ENCODE data around the gene CDK14.
"Not testable (repeated sequence)": the region's sequence is repeated elsewhere in the genome, so short reads cannot be mapped to it uniquely, and the experiment has no call there.

Gene CDK14

DNA sequence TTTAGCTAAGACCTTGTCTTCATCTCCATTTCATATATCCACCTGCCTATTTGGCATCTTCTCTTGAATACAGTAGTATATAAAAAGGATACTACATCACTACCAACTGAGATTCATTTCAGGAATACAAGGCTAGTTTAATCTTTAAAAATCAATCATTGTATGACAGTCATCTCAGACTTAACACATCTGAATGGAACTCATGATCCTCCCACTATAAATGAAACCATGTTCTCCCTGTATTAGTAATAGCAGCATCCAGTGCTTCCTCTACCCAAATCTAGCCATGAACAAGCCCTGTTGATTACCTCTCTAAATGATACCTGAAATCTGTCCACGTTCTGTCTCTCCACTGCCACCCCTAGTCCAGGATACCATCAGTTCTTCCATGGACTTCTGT is 196.2 kb downstream of the CDK14 start:
- DNase-seq (ENCODE audit: low spot score): no peak

DNA sequence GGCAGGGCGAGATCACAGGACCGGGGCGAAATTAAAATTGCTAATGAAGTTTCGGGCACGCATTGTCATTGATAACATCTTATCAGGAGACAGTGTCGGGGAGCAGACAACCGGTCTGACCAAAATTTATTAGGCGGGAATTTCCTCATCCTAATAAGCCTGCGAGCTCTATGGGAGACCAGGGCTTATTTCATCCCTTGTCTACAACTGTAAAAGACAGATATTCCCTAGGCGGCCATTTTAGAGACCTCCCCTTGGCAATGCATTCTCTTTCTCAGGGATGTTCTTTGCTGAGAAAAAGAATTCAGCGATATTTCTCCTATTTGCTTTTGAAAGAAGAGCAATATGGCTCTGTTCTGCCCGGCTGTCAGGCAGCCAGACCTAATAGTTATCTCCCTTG is 198.1 kb downstream of the CDK14 start:
- DNase-seq (ENCODE audit: low spot score): not testable (repeated sequence)

DNA sequence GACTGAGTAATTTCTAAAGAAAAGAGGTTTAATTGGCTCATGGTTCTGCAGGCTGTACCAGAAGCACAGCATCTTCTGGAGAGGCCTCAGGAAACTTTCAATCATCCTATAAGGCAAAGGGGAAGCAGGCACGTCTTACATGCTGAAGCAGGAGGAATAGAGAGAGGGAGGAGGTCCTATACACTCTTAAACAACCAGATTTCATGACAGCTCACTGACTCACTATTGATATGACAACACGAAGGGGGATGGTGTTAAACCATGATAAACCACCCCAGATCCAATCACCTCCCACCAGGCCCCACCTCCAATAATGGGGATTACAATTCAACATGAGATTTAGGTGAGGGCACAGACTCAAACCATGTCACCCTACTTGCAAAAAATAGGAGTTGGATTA is 201.5 kb downstream of the CDK14 start:
- DNase-seq (ENCODE audit: low spot score): no peak

DNA sequence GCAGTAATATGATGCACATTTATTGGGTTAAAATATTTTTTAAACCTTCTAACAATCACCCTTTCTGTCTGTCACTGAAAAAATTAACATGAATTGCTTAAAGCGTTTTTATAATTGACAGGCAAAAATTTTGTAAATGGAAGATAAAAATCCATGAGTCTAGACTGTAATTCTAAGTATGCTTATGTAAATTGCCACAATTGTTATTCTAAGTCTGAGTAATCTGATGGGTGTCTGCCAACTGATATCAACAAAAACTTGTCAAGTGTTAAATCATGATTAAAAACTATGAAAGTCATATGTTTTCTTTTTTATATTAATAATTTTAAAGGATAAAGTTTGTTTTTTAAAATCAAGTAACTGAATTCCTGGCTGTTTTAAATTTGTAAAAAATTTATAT is 208.2 kb downstream of the CDK14 start:
- DNase-seq (ENCODE audit: low spot score): no peak

DNA sequence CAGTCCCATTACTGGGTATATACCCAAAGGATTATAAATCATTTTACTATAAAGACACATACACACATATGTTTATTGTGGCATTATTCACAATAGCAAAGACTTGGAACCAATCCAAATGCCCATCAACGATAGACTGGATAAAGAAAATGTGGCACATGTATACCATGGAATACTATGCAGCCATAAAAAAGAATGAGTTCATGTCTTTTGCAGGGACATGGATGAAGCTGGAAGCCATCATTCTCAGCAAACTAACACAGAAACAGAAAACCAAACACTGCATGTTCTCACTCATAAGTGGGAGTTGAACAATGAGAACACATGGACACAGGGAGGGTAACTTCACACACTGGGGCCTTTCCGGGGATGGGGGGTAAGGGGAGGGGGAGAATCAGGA is 219.4 kb downstream of the CDK14 start:
- not testable (repeated sequence) for DNase-seq (ENCODE audit: low spot score)

DNA sequence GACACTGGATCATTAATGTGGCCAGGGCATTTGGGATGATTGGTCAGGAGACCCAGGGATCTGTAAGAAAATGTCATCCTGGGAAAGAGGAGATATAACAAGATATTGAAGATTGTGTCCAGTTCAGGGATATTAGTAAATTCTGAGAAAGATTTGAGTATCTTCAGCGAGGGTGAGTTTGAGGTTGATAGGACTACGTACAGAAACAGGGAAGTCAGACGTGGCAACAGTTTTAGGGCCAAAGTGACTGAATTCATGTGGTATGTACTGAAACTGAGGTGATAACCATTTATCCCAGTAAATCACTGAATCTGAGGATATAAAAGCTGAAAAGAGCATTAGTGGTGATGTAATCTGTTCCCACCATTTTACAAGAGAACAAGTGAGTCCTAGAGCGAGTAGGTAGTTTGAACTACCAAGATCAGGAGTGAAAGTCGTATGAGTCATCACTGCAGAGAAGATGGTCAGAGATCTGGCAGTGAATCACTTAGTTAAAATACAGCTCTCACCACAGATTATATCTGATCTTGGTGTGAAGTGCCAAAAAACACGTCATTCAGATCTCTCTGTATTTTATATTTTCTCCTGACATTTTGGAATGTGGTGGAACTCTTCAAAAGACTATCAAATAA is 220.5 kb downstream of the CDK14 start:
- DNase-seq (ENCODE audit: low spot score): no peak

DNA sequence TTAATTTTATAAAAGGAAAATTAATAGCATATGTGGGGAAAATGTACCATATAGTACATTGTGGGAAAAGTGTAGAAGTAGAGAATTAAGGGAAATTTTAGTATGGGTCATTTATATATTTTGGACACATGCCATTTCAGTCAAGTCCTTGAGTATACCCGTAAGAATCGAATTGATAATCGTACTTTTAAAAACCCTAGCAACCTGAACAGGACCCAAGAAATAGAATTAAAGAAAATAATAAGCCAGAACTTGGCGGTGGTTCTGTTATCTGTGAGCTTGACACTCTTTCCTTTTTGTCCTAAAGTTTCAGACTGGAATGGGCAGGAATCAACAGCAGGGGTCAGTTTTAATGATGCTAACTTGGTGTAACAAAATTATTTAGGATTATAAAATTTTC is 221.0 kb downstream of the CDK14 start:
- no peak for DNase-seq (ENCODE audit: low spot score)

DNA sequence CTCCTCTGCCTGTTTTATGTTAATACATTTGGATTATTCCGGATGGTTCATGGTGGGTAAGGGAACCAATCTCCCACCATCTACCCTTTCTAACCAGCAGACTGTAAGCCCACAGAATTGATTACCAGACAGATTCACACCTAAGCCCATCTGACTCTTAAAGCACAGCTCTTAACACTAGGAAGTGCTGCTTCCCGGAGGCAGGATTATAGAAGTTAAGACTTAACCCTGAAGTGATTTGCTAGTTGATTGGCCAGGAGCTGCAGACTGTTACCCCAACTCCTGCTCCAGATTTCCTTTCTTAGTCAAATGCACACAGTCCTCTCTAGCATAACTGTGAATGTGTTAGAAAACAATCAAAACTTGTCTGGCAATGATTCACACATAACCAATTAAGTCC is 221.7 kb downstream of the CDK14 start:
- no peak for DNase-seq (ENCODE audit: low spot score)

DNA sequence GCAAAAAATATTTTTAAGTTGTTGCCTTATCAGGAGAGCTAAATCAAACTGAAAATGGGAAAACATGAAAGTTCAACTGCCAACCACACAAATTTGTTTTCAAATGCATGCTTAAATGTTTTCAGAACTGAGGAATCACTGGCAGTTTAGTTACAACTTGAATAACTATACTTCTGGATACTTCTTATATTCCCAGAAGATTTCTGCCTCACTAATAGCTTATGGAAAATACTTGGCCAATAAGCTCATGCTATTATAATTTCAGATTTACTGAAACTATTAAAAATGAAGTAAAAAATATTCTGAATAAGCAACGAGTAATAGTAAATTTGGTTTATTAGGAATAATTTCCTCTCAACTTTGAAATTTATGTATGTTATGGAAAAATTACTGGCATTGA is 222.2 kb downstream of the CDK14 start:
- no peak for DNase-seq (ENCODE audit: low spot score)

DNA sequence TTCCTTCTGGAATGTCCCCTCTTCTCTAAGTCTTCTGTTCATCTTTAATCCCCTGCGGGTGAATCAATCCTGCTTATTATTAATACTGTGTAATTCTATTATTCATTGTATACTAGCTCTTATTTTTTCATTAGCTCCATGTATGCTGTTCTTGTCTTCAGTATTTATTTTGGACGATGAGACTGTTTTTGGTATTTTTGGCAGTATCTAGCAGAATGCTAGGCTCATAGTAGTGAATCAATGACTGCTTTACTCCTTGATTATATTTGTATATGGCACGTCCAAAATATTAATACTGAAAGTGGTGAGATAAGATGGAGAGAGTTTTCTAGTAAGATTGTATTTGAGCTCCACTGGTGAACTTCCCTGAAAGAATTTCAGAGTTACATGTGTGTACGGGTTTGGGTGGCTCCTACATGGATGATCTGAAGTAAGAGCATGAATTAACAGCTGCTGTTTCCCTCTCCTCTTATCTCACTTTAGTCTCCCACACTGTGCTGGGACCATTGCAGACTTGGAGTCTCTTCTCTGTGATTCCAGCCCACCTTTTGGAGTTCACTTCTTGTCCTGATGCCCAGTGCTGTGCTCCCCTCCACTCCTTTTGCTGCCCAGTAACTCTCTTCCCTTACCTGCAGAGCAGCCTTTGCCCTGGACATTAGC is 226.0 kb downstream of the CDK14 start:
- DNase-seq (ENCODE audit: low spot score): no peak

DNA sequence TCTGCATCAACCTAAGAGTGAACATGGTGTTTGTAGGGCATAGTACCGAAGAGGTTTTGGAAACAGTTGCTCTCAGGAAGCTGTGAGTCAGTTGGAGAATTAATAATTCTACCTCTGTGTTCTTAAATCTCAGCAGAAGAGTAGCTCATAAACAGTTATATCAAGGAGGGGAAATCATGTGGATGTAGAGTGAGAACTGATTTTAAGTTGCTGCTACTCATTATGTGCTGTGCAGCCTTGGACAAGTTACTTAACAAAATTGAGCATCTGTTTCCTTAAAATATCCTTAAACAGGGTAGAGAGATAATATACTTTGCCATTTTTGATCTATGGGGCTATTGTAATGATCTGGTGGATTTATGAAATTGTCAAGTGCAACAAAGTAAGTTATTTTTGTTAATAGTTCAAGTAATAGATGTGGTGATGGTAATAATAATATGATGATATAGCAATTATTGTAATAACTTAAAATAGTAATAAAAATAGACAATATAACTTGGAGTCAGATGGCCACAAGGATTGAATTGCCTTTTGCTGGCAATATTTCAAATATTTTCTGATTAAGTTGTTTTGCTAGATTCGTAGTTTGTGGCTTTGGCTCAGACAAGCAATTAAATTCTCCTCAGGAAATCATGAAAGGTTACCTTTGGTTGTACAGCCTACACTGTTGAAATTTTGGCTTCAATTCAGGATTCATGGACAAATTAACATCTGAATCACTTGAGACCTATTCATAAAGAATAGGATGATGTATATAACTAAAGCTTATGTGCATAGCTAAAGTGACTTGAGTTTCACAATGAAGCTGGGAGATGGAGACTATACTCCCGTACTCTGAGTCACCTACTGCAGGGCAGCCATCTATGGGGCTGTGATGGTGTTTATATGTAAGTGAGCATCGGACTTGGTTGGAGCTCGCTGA is 228.5 kb downstream of the CDK14 start:
- DNase-seq (ENCODE audit: low spot score): no peak

DNA sequence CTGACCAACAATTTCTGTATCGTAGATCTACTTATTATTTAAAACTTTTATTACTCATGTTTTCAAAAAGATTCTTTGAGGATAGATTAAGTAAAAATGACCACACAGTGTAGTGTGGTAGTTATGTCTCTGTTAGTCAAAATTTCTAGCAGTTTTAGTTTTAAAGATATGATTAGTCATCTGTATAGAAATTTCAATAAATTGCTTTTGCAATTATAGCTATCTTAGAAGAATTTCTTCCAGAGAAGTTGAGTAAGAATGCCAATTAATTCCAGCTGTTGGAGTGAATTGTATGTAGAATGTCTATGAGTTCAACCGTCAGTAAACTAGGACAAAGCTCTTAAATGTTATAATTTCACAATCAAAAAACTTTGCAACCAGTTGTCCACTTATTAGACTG is 229.7 kb downstream of the CDK14 start:
- no peak for DNase-seq (ENCODE audit: low spot score)

DNA sequence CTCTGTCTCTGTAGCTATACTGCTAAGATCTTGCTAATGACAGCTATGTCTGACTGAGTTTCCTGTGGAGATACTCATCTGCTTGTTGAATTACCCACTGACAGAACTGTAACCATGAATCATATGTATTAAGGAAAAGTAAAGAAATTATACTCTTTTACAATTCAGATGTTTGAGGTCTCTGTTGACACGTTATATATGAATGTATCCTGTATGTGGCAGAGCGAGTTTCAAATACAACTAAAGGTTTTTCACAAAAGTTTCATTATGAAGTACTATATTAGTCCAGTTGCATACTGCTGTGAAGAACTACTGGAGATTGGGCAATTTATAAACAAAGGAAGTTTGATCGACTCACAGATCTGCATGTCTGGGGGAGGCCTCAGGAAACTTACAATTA is 232.5 kb downstream of the CDK14 start:
- no peak for DNase-seq (ENCODE audit: low spot score)

DNA sequence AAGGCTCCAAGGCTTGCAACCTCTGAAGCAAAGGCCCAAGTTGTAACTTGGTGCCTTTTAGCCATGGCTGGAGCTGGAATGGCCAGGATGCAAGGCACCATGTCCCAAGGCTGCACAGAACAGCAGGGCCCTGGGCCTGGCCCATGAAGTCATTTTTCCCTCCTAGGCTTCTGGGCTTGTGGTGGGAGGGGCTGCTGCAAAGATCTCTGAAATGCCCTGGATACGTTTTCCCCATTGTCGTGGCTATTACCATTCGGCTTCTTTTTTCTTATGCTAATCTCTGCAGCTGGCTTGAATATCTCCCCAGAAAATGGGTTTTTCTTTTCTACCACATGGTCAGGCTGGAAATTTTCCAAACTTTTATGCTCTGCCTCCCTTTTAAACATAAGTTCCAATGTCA is 234.2 kb downstream of the CDK14 start:
- DNase-seq (ENCODE audit: low spot score): no peak

DNA sequence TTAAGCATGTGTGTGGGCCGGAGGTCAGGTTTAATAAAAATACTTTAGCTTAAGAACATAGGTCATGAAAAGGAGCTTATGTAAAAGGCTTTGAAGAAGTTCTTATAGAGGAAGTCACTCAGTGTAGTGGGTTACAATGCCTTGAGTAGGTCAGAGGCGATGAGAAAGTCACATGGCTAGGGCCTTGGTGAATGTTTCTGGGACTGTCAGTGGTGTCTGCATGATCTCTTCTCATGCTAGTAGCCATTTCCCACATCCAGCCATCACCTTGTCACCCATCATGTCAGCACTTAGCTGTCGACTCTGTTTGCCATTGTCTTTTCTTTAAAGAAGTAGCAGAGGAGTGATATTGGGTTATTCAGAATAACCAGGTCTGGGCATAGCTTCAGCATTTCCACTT is 236.6 kb downstream of the CDK14 start:
- DNase-seq (ENCODE audit: low spot score): no peak

DNA sequence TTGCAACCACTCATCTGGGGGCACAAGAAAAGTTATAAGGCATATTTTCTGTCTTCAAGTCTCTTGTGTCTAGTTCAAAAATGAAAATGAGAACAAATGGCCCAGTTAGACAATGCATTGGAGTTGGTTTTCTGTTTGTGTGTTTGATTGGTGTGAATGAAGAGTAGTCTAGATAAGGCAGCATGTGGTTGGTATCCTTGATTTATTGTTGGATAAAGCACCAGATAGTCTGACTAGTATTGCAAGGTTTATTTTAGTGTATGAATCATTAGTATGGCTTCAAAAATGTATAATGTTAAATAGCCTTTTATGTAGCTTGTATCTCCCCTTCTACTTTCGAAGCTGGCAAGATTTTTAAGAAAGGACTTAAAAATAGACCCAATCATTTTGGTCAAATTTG is 237.3 kb downstream of the CDK14 start:
- DNase-seq (ENCODE audit: low spot score): no peak

DNA sequence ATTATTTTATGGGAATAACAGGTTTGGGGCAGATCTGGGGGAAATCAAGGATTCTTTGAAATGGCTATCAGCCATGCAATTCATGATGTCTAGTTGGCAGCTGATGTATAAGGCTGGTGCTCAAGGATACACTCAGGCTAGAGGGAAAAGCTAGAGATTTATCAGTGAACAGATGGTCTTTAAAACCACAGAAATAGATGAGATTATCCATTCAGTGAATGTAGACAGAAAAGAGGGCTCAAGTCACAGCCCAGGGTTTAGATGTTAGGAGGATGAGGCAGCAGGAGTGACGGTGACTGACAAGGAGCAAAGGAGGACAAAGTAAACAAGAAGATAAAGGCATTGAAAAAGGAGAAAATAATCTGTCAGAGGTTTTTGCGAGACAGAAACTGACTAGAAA is 238.7 kb downstream of the CDK14 start:
- DNase-seq (ENCODE audit: low spot score): no peak

DNA sequence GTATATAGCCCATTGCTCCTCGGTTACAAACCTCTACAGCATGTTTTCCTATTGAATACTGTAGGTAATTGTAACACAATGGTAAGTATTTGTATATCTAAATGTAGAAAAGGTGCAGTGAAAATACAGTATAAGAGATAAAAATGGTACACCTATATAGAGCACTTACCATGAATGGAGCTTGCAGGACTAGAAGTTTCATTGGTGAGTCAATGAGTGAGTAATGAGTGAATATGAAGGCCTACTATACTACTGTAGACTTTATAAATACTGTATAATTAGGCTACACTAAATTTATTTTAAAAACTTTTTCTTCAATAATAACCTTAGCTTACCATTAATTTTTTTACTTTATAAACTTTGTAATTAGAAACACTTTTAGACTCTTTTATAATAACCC is 239.7 kb downstream of the CDK14 start:
- no peak for DNase-seq (ENCODE audit: low spot score)

DNA sequence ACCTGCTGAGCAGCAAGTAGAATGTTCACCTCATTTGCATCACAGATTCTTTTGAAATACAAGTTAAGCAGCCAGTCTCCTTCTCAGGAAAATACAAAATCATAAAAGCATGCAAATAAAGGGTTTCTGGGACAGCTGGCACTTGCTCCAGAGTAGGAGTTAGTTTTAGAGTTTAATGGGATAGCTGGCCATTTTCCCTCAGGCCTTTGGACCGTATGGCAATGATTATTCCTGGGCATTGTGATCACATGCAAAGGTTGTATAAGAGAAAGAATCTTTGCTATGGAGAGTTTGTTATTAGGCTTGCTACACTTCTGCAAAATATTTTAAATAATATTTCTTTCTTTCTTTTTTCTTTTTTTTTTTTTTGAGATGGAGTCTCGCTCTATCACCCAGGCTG is 240.8 kb downstream of the CDK14 start:
- no peak for DNase-seq (ENCODE audit: low spot score)

DNA sequence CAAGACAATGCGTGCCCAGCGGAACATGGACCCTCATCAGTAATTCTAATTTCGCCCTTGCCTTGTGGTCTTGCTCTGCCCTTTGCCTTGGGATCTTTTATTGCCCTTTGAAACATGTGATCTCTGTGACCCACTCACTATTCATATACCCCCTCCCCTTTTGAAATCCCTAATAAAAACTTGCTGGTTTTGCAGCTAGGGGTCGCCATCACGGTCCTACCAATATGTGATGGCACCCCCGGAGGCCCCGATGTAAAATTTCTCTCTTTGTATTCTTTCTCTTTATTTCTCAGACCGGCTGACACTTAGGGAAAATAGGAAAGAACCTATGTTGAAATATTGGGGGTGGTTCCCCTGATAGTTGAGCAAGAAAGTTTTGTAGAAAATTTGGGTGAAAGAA is 242.7 kb downstream of the CDK14 start:
- DNase-seq (ENCODE audit: low spot score): no peak

DNA sequence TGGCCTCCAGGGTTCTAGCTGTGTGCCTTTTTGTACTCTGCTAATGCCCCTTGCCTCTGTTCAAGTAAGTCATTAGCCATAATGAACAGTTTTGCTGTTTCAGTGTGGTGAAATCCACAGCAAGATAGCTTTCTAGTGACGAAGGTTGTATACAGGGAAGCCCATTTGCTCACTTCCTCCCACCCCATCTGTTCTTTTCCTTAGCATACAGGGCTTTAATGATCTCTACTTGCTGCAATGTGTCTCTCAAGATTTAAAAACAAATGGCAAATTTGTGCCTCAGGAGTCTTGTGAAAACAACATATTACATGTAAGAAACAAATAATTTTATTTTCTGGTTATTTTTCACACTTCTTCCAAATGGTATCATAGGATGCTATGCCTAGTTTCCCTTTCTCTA is 243.2 kb downstream of the CDK14 start:
- DNase-seq (ENCODE audit: low spot score): no peak

DNA sequence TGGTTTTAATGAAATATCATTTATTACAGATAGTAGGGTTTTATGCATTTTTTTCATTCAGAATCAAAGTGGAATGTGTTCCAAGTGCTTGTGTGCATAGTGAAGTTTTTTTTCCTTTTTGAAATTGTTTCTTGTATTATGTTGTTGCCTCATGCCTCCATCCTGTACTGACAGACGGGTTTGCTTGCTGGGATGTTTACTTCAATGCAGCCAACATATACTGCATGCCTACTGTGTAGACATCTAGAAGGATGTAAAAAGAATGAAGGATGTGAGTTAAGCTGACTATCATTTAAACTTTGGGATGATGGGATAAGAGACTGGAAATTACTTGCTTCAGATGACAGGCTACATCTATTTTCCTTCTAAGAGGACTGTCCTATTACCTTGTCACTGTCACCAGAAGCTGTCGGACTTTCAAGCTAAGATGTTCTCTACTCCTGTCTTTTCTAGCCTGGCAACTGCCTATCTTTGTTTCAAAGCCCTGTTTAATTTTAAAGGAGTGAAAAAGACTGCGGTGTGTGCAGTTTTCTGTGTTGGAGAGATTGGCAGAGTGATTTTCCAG is 243.7 kb downstream of the CDK14 start:
- DNase-seq (ENCODE audit: low spot score): no peak
